Measurements from ENCODE around the gene NTM.
A peak's percentile ranks its signal among the peaks of the same experiment; 100 is the strongest.

NTM gene

GRCh38 chr11:131885431-131885830, 515.0 kb downstream of the NTM start:
- Histone ChIP-seq H3K4me3 (ENCODE audit: low read length) (no peak overlapping the region), H3K36me3 (ENCODE audit: insufficient read depth, low read length) (no peaks in the 10 kb centered on the region), H3K9me3 (replicated peaks; ENCODE audit: low read length) (no peaks in the 10 kb centered on the region), H3K27me3 (ENCODE audit: control insufficient read depth, insufficient read depth, low read length) (no peaks in the 10 kb centered on the region), H3K4me2 (ENCODE audit: low read length) (no peak overlapping the region), H3K9ac (ENCODE audit: low read depth, low read length) (no peak overlapping the region), H3K4me1 (ENCODE audit: control insufficient read depth, insufficient read depth, low read length) (peaks cover 32% of the 10 kb centered on the region)

DNA sequence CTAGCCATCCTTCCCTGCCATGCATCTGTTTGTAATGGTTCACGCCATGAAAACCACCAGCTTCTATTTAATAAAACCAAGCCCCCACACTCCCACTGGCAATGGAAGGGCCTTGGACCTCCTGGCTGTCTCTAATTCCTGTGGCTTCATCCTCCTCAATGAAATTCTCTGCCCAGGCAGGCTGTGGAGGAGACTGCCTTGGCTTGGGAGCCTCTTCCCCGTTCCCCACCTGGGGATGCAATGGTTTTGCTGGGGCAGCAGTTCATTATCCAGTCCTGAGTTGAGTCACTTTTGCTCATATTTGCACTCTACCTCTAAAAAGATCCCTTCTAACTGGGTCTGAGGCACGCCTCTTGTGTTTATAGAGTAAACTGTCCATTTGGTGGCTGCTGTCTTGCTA, 515.8 kb downstream of the NTM start:
- H3K9ac ChIP-seq (ENCODE audit: low read depth, low read length) = no peak overlapping the region
- H3K36me3 ChIP-seq (ENCODE audit: insufficient read depth, low read length) = no peaks in the 10 kb centered on the region
- no peak overlapping the region for H3K4me2 ChIP-seq (ENCODE audit: low read length)
- no peaks in the 10 kb centered on the region for H3K27me3 ChIP-seq (ENCODE audit: control insufficient read depth, insufficient read depth, low read length)
- H3K4me3 ChIP-seq (ENCODE audit: low read length) = no peak overlapping the region
- peaks cover 32% of the 10 kb centered on the region for H3K4me1 ChIP-seq (ENCODE audit: control insufficient read depth, insufficient read depth, low read length)
- no peaks in the 10 kb centered on the region for H3K9me3 ChIP-seq (replicated peaks; ENCODE audit: low read length)

DNA sequence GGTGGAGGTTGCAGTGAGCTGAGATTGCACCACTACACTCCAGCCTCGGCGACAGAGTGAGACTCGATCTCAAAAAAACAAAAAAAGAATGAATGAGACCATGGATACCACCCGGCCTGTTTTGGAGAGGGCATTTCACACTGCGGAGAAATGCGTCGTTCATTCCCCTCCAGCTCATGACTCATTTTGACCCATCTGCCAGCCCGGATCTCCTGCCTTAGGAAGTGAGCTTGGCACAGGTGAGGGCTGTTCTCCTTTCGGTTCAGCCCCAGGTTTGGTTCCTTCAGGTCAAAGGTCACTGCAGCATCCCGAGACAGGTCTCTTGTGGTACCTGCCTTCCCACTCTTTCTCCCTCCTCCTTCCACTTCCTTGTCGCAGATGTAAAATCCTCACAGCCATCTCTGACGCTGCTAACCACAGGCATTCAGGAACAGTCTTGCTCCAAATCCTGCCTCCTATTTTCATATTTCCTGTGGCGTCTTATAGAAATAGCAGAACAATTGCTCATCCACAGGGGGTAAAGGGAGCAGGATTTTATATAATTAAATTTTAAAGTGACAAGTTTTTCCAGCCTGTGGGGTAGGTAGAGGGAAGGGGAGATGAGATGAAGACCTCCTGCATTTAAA, 517.9 kb downstream of the NTM start:
- H3K27me3 ChIP-seq (ENCODE audit: control insufficient read depth, insufficient read depth, low read length) = no peaks in the 10 kb centered on the region
- peak overlapping the region; percentile 75 for H3K9ac ChIP-seq (ENCODE audit: low read depth, low read length)

GRCh38 chr11:131889146-131889577, 518.7 kb downstream of the NTM start:
- Histone ChIP-seq H3K27me3 (ENCODE audit: control insufficient read depth, insufficient read depth, low read length) (no peaks in the 10 kb centered on the region), H3K9me3 (replicated peaks; ENCODE audit: low read length) (no peaks in the 10 kb centered on the region), H3K4me2 (ENCODE audit: low read length) (peak overlapping the region; percentile 26), H3K4me1 (ENCODE audit: control insufficient read depth, insufficient read depth, low read length) (peaks cover 34% of the 10 kb centered on the region), H3K9ac (ENCODE audit: low read depth, low read length) (peak overlapping the region; percentile 75), H3K4me3 (ENCODE audit: low read length) (no peak overlapping the region), H3K36me3 (ENCODE audit: insufficient read depth, low read length) (no peaks in the 10 kb centered on the region)

More for the DNA sequence above, 517.9 kb downstream of the NTM start:
- Histone ChIP-seq H3K9me3 (replicated peaks; ENCODE audit: low read length) (no peaks in the 10 kb centered on the region), H3K4me1 (ENCODE audit: control insufficient read depth, insufficient read depth, low read length) (peaks cover 32% of the 10 kb centered on the region), H3K36me3 (ENCODE audit: insufficient read depth, low read length) (no peaks in the 10 kb centered on the region), H3K4me3 (ENCODE audit: low read length) (peak overlapping the region; percentile 50), H3K4me2 (ENCODE audit: low read length) (peak overlapping the region; percentile 73)

- H3K9ac ChIP-seq (ENCODE audit: low read depth, low read length) = peak overlapping the region; percentile 75
- H3K4me2 ChIP-seq (ENCODE audit: low read length) = peak overlapping the region; percentile 26
- H3K27me3 ChIP-seq (ENCODE audit: control insufficient read depth, insufficient read depth, low read length) = no peaks in the 10 kb centered on the region
- H3K4me1 ChIP-seq (ENCODE audit: control insufficient read depth, insufficient read depth, low read length) = peaks cover 42% of the 10 kb centered on the region
- no peaks in the 10 kb centered on the region for H3K36me3 ChIP-seq (ENCODE audit: insufficient read depth, low read length)
- H3K9me3 ChIP-seq (replicated peaks; ENCODE audit: low read length) = no peaks in the 10 kb centered on the region
- no peak overlapping the region for H3K4me3 ChIP-seq (ENCODE audit: low read length)
These were observed 519.6 kb downstream of the NTM start for GRCh38 chr11:131889760-131890581.

DNA sequence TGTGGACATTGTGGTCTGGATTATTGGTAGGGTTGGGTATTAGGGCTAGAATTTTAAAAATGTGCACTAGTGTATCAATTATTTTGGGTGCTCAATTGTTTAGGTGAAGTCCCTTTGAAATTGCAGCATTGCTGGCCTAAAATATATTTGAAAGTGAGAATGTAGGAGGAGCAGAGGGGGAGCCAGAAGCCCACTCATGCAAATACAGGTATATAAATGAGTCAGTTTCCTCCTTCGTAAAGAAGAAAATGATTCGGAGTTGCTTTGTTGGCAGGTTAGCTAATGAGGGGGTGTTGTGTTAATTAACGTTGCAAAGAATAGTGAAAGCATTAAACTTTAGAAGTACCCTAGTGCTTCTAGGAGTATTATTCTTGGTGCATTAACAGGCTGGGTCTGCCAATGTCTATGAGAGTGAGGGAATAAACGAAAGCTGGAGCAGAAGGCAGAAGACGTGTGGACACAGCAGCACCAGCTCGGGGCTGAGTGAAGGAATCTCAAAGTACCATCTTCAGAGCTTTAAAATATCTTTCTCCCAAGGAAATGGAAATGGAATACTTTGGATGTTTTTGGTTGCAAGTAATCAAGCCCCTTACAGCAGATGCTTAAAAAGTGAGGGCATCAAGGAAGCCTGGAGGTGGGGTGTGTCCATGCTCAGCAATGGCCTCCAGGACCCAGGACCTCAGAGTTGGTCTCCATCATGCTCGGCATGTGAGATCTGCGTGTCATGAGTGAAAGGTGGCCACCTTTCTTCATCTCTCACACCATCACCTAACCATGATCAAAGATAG, 522.9 kb downstream of the NTM start:
- no peak overlapping the region for H3K4me2 ChIP-seq (ENCODE audit: low read length)
- H3K9me3 ChIP-seq (replicated peaks; ENCODE audit: low read length) = no peaks in the 10 kb centered on the region
- H3K4me1 ChIP-seq (ENCODE audit: control insufficient read depth, insufficient read depth, low read length) = peaks cover 59% of the 10 kb centered on the region
- H3K36me3 ChIP-seq (ENCODE audit: insufficient read depth, low read length) = no peaks in the 10 kb centered on the region
- H3K9ac ChIP-seq (ENCODE audit: low read depth, low read length) = no peak overlapping the region
- H3K4me3 ChIP-seq (ENCODE audit: low read length) = no peak overlapping the region
- no peaks in the 10 kb centered on the region for H3K27me3 ChIP-seq (ENCODE audit: control insufficient read depth, insufficient read depth, low read length)

- no peaks in the 10 kb centered on the region for H3K9me3 ChIP-seq (replicated peaks; ENCODE audit: low read length)
- no peak overlapping the region for H3K4me3 ChIP-seq (ENCODE audit: low read length)
- H3K4me1 ChIP-seq (ENCODE audit: control insufficient read depth, insufficient read depth, low read length) = peaks cover 57% of the 10 kb centered on the region
- H3K4me2 ChIP-seq (ENCODE audit: low read length) = no peak overlapping the region
- H3K27me3 ChIP-seq (ENCODE audit: control insufficient read depth, insufficient read depth, low read length) = no peaks in the 10 kb centered on the region
- no peak overlapping the region for H3K9ac ChIP-seq (ENCODE audit: low read depth, low read length)
- no peaks in the 10 kb centered on the region for H3K36me3 ChIP-seq (ENCODE audit: insufficient read depth, low read length)
These were observed 523.6 kb downstream of the NTM start for GRCh38 chr11:131893988-131894387.

- Histone ChIP-seq H3K4me1 (ENCODE audit: control insufficient read depth, insufficient read depth, low read length) (peaks cover 50% of the 10 kb centered on the region), H3K36me3 (ENCODE audit: insufficient read depth, low read length) (no peaks in the 10 kb centered on the region), H3K4me3 (ENCODE audit: low read length) (no peak overlapping the region), H3K27me3 (ENCODE audit: control insufficient read depth, insufficient read depth, low read length) (no peaks in the 10 kb centered on the region), H3K9ac (ENCODE audit: low read depth, low read length) (no peak overlapping the region), H3K4me2 (ENCODE audit: low read length) (no peak overlapping the region), H3K9me3 (replicated peaks; ENCODE audit: low read length) (no peaks in the 10 kb centered on the region)
These were observed 524.5 kb downstream of the NTM start for GRCh38 chr11:131894615-131895544.

GRCh38 chr11:131895865-131896264, 525.5 kb downstream of the NTM start:
- Histone ChIP-seq H3K36me3 (ENCODE audit: insufficient read depth, low read length) (no peaks in the 10 kb centered on the region), H3K9me3 (replicated peaks; ENCODE audit: low read length) (no peaks in the 10 kb centered on the region), H3K27me3 (ENCODE audit: control insufficient read depth, insufficient read depth, low read length) (no peaks in the 10 kb centered on the region), H3K4me1 (ENCODE audit: control insufficient read depth, insufficient read depth, low read length) (peaks cover 52% of the 10 kb centered on the region), H3K4me2 (ENCODE audit: low read length) (no peak overlapping the region), H3K4me3 (ENCODE audit: low read length) (no peak overlapping the region), H3K9ac (ENCODE audit: low read depth, low read length) (no peak overlapping the region)

DNA sequence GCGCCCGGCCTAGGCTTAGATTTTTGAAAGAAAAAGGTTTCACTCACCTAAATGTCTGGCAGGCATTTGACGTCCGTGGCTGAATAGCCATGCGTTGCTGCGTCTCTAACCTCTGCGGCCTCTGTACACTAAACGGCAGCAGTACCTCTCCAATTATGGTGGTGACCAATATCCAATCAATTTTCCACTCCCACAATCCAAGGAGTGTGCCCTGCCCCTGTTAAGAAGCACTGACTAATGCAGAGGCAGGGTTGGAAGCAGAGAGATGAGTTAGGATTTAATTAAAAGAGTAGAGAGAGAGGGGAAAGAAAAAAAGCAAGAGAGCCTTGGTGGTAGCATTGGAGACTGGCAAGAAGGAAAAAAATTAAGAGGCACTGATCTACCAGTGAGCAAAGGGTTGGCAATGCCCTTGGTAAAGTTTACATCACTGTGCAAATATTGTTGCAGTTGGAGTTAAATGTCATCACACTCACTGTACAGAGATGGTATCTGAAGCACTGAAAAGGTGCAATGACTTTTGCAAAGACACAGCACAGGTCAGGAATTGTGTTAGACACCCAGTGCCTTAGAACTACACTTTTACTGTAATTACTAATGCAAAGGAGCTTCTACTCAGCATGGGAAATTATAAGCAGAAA, 526.7 kb downstream of the NTM start:
- Histone ChIP-seq H3K4me2 (ENCODE audit: low read length) (peak overlapping the region; percentile 45), H3K9me3 (replicated peaks; ENCODE audit: low read length) (no peaks in the 10 kb centered on the region), H3K36me3 (ENCODE audit: insufficient read depth, low read length) (no peaks in the 10 kb centered on the region)

More for the DNA sequence above, 526.7 kb downstream of the NTM start:
- H3K27me3 ChIP-seq (ENCODE audit: control insufficient read depth, insufficient read depth, low read length) = no peaks in the 10 kb centered on the region
- H3K9ac ChIP-seq (ENCODE audit: low read depth, low read length) = peak overlapping the region; percentile 45
- peak overlapping the region; percentile 43 for H3K4me3 ChIP-seq (ENCODE audit: low read length)
- peaks cover 52% of the 10 kb centered on the region for H3K4me1 ChIP-seq (ENCODE audit: control insufficient read depth, insufficient read depth, low read length)
